GM13976 (cell line): ENCODE measurements around the gene GEN1.
"Not testable (repeated sequence)": the region's sequence is repeated elsewhere in the genome, so short reads cannot be mapped to it uniquely, and the experiment has no call there.

Experiments
- DNase-seq: peaks from one replicate; pipeline ENCODE4 v3.0.0; 2012; ENCODE audit warnings: low spot score
- CTCF ChIP-seq: IDR thresholded peaks from 2 replicates; pipeline ENCODE4 v1.5.1; 2012; ENCODE audit warnings: borderline replicate concordance, mild to moderate bottlenecking; ENCODE audit not compliant: insufficient read depth; ENCODE audit errors: extremely low read depth, missing control alignments, control extremely low read depth
- in situ Hi-C: fragments of 300-500 bp; cut with MboI; formaldehyde crosslinking; loops from one replicate; pipeline ENCODE4 v1.12.0; 2022; ENCODE audit warnings: low sequenced_read_pairs, mixed read lengths, inconsistent platforms; ENCODE audit not compliant: unreplicated experiment

The GEN1 gene

DNA sequence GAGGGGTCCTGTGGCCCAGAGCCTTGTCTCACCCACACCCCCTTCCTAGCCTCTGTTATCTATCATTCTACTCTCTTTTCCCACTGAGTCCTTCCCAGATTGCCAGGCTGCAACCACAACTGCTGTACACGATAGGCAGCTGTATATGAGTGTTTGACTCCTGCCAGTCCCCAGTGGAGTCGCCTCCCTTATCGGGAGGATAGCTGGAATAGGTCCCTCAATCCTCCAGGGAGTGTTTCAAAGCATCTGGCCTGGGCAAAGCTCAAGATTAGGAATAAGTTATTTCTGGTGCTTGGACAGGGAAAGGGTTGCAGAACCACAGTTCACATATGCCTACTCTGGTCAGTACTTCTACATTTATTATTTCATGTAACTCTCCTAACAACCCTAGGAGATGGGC lies 67.1 kb downstream of the GEN1 start:
- in situ Hi-C loops = no loop called here
- no peak for DNase-seq
- TF ChIP-seq CTCF = no peak

- DNase-seq = no peak
- in situ Hi-C loops = no loop called here
- TF ChIP-seq CTCF = no peak
Measured at GRCh38 chr2:17821535-17822444, 67.9 kb downstream of the GEN1 start.

DNA sequence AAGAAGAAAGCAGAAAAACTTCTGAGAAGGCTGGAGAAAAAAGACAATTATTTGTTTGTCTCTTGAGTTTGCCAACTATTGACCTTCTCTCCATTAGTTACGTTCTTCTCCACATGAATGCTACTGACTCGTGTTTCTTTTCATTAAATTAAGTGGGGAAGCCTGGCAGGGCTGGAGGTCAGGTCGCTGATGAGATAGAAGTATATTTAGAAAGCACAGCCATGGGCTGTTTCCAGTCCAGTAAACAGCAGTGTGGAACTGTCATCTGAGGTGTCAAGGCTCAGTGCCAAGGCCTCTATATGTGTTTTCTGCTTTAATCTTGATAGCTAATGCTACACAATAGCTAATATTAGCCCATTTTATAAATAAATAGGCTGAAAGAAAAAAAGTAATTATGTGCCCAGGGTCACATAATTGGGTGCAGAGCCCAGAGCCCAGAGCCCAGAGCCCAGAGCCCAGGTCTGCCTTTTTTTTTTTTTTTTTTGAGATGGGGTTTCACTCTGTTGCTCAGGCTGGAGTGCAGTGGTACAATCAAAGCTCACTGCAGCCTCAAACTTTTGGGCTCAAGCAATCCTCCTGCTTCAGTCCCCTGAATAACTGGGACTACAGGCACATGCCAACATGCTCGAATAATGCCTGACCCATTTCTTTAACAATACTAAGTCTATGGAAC lies 68.6 kb downstream of the GEN1 start:
- in situ Hi-C loops = no loop called here
- DNase-seq = no peak
- TF ChIP-seq CTCF = no peak

DNA sequence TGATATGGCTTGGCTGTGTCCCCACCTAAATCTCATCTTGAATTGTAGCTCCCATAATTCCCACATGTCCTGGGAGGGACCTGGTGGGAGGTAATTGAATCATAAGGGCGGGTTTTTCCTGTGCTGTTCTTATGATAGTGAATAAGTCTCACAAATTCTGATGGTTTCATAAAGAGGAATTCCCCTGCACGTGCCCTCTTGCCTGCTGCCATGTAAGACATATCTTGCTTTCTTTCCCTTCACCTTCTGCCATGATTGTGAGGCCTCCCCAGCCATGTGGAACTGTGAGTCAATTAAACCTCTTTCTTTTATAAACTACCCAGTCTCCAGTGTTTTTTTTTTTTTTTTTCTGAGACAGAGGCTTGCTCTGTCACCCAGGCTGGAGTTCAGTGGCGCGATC lies 69.7 kb downstream of the GEN1 start:
- in situ Hi-C loops, DNase-seq: not testable (repeated sequence)

DNA sequence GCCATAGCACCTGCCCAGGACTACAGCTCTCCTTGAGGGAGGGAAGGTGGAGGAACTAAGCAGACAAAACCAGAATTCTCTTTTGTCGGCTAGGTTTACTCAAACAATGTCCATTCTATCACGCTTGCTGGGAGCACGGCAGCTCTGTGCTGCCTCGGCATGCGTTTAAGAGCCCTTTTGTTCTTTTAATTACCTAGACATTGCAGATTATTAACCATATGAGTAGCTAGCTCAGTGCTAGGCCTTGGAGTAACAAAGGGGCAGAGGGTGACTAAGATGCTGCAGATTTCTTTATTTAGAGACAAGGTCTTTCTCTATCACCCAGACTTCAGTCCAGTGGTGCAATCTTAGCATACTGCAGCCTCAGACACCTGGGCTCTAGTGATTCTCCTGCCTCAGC lies 73.4 kb downstream of the GEN1 start:
- no peak for TF ChIP-seq CTCF
- in situ Hi-C loops = no loop called here
- DNase-seq = no peak

DNA sequence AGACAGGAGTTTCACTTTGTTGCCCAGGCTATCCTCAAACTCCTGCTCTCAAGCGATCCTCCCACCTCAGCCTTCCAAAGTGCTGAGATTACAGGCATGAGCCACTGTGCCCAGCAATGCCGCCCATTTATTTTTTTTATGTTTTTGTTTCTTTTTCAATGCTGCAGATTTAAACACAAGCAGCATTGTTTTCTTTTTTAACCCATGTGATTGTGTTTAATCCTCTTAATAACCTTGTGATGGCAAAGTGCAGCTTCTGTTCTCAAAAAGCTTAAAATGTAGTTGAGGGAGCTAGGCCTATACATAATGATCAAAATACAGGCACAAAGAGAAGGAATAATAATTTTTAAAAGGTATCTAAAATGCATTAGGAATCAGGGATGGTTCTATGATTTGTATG lies 73.8 kb downstream of the GEN1 start:
- in situ Hi-C loops = no loop called here
- DNase-seq = no peak
- no peak for TF ChIP-seq CTCF
